GM19099 (cell line): ENCODE measurements around the gene CAMSAP2.

Experiments used
- POLR2A ChIP-seq: IDR thresholded peaks from 3 replicates; pipeline ENCODE4 v1.6.1; 2011; ENCODE audit warnings: low read depth; ENCODE audit not compliant: insufficient read length; ENCODE audit errors: extremely low read depth

Gene CAMSAP2

GRCh38 chr1:200767321-200767720, 28.6 kb downstream of the CAMSAP2 start:
- TF ChIP-seq POLR2A: no peak

- TF ChIP-seq POLR2A: no peak
These were observed 33.2 kb downstream of the CAMSAP2 start for GRCh38 chr1:200771625-200772555.

- no peak for TF ChIP-seq POLR2A
These were observed 35.6 kb downstream of the CAMSAP2 start for GRCh38 chr1:200774311-200774710.

GRCh38 chr1:200774735-200775444, 36.2 kb downstream of the CAMSAP2 start:
- no peak for TF ChIP-seq POLR2A

GRCh38 chr1:200775850-200776249, 37.2 kb downstream of the CAMSAP2 start:
- TF ChIP-seq POLR2A: no peak

- TF ChIP-seq POLR2A: no peak
These were observed 38.3 kb downstream of the CAMSAP2 start for GRCh38 chr1:200776949-200777348.

- no peak for TF ChIP-seq POLR2A
These were observed 40.1 kb downstream of the CAMSAP2 start for GRCh38 chr1:200778766-200779165.

- TF ChIP-seq POLR2A: no peak
These were observed 40.6 kb downstream of the CAMSAP2 start for GRCh38 chr1:200779326-200779725.

- no peak for TF ChIP-seq POLR2A
These were observed 42.1 kb downstream of the CAMSAP2 start for GRCh38 chr1:200780545-200781369.

- no peak for TF ChIP-seq POLR2A
These were observed 45.2 kb downstream of the CAMSAP2 start for GRCh38 chr1:200783926-200784325.

GRCh38 chr1:200784576-200784975, 45.9 kb downstream of the CAMSAP2 start:
- no peak for TF ChIP-seq POLR2A

GRCh38 chr1:200786788-200787187, 48.1 kb downstream of the CAMSAP2 start:
- TF ChIP-seq POLR2A: no peak

- no peak for TF ChIP-seq POLR2A
These were observed 49.2 kb downstream of the CAMSAP2 start for GRCh38 chr1:200787896-200788387.

GRCh38 chr1:200793677-200794076, 55.0 kb downstream of the CAMSAP2 start:
- no peak for TF ChIP-seq POLR2A
